Esophagus squamous epithelium (tissue), 5 donors: ENCODE measurements around the gene TCF15. TPM values are rescaled to one million over a fixed set of nuclear protein-coding genes. Genes with fewer than 3 reads are reported as not detected.

ENCODE experiments used
- DNase-seq: peaks from one replicate; lab custom pipeline; 2025; lab: John Stamatoyannopoulos, UW
- H3K27ac ChIP-seq, 4 donors: fragments of 200-600 bp; sonication (generic); one replicate each; pipeline ENCODE4 v1.5.1; 2016 to 2019; ENCODE audit warnings: mild to moderate bottlenecking in 1 of 4
- H3K27me3 ChIP-seq, 4 donors: fragments of 200-600 bp; sonication (generic); 1 replicate in 3 of 4; 2 replicates in 1 of 4; pipeline versions ENCODE4 v1.5.1 to v1.6.0; 2017 to 2021; ENCODE audit warnings: antibody characterized with exemption in 1 of 4
- H3K36me3 ChIP-seq, 3 donors: fragments of 200-600 bp; sonication (generic); one replicate each; pipeline ENCODE4 v1.5.1; 2016 to 2019
- H3K4me1 ChIP-seq, 3 donors: fragments of 200-600 bp; sonication (generic); one replicate each; pipeline ENCODE4 v1.5.1; 2017 to 2019
- H3K4me3 ChIP-seq, 4 donors: fragments of 200-600 bp; sonication (generic); 1 replicate in 3 of 4; 2 replicates in 1 of 4; pipeline ENCODE4 v1.5.1; 2016 to 2019; ENCODE audit warnings: mild to moderate bottlenecking in 2 of 4, moderate library complexity in 1 of 4
- H3K9me3 ChIP-seq, 3 donors: fragments of 200-600 bp; sonication (generic); one replicate each; pipeline ENCODE4 v1.5.1; 2016 to 2019
- CTCF ChIP-seq, 6 experiments: fragments of 450-650 bp in 4 of 6; fragments of 200-600 bp in 2 of 6; sonication (generic) in 2 of 6; IDR thresholded peaks; one replicate each; pipeline ENCODE4 v1.5.1; 2016 to 2019; ENCODE audit warnings: antibody characterized with exemption in 6 of 6, mild to moderate bottlenecking in 4 of 6, moderate library complexity in 4 of 6
- POLR2A ChIP-seq, 4 donors: fragments of 450-650 bp; IDR thresholded peaks; one replicate each; pipeline ENCODE4 v1.6.1; 2017; ENCODE audit warnings: antibody characterized with exemption in 4 of 4, mild to moderate bottlenecking in 4 of 4, moderate library complexity in 3 of 4
- WGBS, 2 donors: methylation state at CpG; one replicate each; pipeline ENCODE4 v1.1.5; 2018; 5-methylcytosine and 5-hydroxymethylcytosine counted together
- intact Hi-C: fragments of 100-400 bp; cut with DNase I; formaldehyde crosslinking; loops from one replicate; pipeline ENCODE4 v1.15.0; 2022
- total RNA-seq, 4 donors: library from RNA; depleted of rRNA; stranded (reverse); fragments of >200 nt; gene quantifications; one replicate each; pipeline ENCODE4 v1.1.0, GENCODE V29; 2016
- donor health status: DM: yes; HTN: yes; CAD: no.

TCF15 gene
- total RNA-seq, 4 donors from 2014 or later = not detected

- no peak overlapping the region for H3K27ac ChIP-seq
- TF ChIP-seq POLR2A (IDR thresholded peaks at IDR 0.05) (no peak), CTCF (IDR thresholded peaks at IDR 0.05) (no peak)
- intact Hi-C loops = no loop called here
- H3K4me1 ChIP-seq = peaks cover 0 to 5% (median 0%) of the 10 kb centered on the region in 3 donors
- WGBS, 2 donors = 27 to 52% methylated on average over 5 to 6 of the region's 6 CpGs
- no peak for DNase-seq
- H3K4me3 ChIP-seq = no peak overlapping the region
- peaks cover 0 to 81% (median 0%) of the 10 kb centered on the region in 4 donors for H3K27me3 ChIP-seq
- no peaks in the 10 kb centered on the region for H3K9me3 ChIP-seq
- H3K36me3 ChIP-seq = no peaks in the 10 kb centered on the region
Measured at GRCh38 chr20:555976-556385, 54.1 kb downstream of the TCF15 start.

Other genes with a start within 250 kb of the TCF15 start
- gene TRIB3, start 229.5 kb downstream of the TCF15 start, total RNA-seq = 10 to 100 TPM in 3 of 4 donors, 1 to 10 TPM in 1; 6.5 to 22.0 (median 11.9) TPM
- 10 to 100 TPM; 46.9 to 79.8 (median 63.2) TPM for gene RBCK1, start 202.0 kb downstream of the TCF15 start, total RNA-seq
- gene TBC1D20, start 147.8 kb downstream of the TCF15 start, total RNA-seq = 10 to 100 TPM; 18.1 to 33.2 (median 26.0) TPM
- 10 to 100 TPM; 67.5 to 86.3 (median 78.9) TPM for gene CSNK2A1, start 66.5 kb downstream of the TCF15 start, total RNA-seq
- gene SRXN1, start 42.9 kb upstream of the TCF15 start, total RNA-seq = 100 to 1,000 TPM in 3 of 4 donors, 10 to 100 TPM in 1; 73.4 to 158 (median 133) TPM
- not detected for gene SCRT2, start 65.5 kb upstream of the TCF15 start, total RNA-seq
- gene SLC52A3, start 158.2 kb upstream of the TCF15 start, total RNA-seq = 10 to 100 TPM in 1 of 4 donors, 1 to 10 TPM in 2, under 1 TPM in 1; 0.57 to 10.9 (median 6.5) TPM
- 10 to 100 TPM; 15.3 to 46.6 (median 27.1) TPM for gene FAM110A, start 223.4 kb upstream of the TCF15 start, total RNA-seq